ENCODE measurements around the gene MMD2.
A peak's percentile ranks its signal among the peaks of the same experiment; 100 is the strongest.
"Not testable (repeated sequence)": the region's sequence is repeated elsewhere in the genome, so short reads cannot be mapped to it uniquely, and the experiment has no call there.

The MMD2 gene, protein sequence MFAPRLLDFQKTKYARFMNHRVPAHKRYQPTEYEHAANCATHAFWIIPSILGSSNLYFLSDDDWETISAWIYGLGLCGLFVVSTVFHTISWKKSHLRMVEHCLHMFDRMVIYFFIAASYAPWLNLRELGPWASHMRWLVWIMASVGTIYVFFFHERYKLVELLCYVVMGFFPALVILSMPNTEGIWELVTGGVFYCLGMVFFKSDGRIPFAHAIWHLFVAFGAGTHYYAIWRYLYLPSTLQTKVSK

DNA sequence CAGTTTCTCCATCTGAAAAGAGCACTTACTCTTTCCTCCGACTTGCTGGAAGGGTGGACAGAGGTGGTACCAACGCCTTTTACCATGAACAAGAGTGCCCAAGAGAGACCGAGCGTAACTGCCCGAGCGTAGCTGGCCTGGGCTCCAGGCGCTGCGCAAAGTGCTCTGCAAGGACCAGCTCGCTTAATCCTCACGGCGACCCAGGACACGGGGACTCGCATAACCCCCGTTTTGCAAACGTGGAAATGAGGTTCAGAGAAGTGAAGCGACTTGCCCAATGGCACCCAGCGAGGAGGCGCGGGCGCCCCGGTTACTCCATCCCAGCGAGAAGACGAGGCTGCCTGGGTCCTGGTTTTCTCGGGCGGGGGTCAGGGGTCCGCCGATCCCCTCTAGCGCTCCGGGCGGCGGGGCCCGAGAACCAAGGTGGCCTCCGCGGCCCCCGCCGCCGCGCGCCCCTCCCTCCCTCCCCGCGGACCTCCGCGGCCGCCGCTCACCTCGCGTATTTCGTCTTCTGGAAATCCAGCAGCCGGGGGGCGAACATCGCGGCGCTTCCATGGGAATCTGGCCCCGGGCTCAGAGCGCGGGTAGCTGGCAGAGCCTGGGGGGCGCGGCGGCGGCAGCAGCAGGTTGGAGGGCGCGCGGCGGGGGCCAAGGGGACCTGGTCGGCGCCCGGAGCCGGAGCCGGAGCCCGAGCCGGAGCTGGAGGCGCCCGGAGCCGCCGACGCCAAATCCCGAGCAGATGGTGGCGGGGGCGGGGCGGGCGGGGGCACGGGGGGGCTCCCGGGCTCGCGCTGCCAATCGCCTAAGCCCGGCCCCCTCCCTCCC lies at the start of gene MMD2:
MMD2 (minus strand) TSS at position 711 of the 825 bp plus-strand sequence; CDS start at position 541, 170 bp downstream.
- DNase-seq: peak; percentile 50

DNA sequence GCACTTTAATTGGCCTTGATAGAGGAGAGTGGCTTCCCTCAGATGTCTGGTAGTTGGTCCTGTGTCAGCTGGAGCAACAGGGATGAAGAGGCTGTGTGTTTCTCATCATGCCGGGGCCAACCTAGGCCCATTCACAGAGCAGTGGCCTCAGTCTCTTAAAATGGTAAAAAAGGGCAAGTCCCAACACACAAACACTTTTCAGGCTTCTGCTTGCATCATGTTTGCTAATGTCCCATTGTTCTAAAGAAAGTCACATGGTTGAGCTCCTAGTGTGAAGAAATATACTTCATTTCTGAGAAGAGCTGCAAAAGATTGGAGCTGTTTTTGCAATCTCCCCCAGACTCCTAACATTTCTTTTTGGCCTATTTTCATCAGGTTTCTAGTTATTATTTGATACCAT lies 46.1 kb upstream of the MMD2 start:
- no peak for DNase-seq

- DNase-seq: peak; percentile 8
Measured at GRCh38 chr7:5001911-5002310, 42.9 kb upstream of the MMD2 start.

- DNase-seq: no peak
Measured at GRCh38 chr7:5001003-5001402, 42.0 kb upstream of the MMD2 start.

DNA sequence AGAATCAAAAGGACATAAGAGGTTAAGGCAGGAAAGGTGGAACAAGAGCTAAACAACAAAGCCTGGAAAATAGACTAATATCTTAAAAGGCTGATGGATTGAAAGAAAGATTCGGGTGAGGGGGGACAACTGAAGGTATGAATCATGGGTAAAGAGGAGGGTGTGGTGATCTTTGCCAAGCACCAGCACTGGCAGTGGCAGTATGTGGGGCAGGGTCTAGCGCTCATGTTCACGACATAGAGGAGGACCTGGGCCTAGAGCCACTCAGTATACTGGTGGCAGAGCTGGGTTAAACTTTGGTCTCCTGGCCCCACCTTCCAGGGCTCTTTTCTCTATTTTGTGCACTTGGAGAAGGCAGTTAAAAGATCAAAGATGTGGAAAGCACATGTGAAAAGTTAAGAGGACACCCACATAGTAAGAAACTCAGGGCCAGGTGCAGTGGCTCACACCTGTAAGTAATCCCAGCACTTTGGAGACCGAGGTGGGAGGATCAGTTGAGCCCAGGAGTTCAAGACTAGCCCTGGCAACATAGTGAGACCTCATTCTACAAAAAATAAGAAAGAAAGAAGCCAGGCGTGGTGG lies 40.5 kb upstream of the MMD2 start:
- DNase-seq: no peak

- DNase-seq: no peak
Measured at GRCh38 chr7:4998910-4999309, 39.9 kb upstream of the MMD2 start.

DNA sequence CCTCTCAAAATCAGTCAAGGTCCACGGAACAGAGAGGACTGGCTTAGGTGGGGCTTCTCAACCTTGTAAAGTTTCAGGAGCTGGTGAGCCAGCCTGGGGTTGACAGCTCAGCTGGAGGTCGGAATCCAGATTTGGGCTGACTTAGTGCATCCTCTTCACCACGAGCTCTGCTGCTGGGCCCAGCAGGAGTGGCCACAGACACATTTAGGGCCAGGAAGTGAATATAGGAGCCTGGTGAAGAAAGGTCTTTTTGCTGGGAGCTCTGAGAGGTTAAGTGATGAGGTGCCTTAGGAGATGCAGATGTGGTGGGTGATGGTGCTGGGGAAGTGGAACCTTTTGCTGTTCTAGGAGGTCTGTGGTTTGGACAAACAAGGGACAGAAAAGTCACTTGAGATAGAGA lies 39.3 kb upstream of the MMD2 start:
- no peak for DNase-seq

- no peak for DNase-seq
Measured at GRCh38 chr7:4996696-4997222, 37.8 kb upstream of the MMD2 start.

GRCh38 chr7:4995429-4995969 lies 36.5 kb upstream of the MMD2 start:
- DNase-seq: no peak

DNA sequence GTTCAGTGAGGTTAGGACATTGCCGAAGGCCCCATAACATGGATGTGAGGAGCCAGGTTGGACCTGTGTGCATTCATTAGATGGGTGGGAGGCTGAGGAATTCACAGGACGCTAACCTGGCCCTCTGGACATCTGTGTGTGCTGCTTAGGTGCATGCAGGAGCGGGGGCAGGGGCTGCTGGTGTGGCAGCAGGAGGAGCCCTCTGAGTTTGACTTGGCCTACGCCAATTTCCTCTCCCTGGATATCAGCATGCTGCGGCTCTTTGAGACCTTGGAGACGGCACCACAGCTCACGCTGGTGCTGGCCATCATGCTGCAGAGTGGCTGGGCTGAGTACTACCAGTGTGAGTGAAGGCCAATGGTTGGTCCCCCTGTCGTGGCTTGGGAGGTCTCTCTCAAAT lies 34.5 kb upstream of the MMD2 start:
- DNase-seq: no peak

DNA sequence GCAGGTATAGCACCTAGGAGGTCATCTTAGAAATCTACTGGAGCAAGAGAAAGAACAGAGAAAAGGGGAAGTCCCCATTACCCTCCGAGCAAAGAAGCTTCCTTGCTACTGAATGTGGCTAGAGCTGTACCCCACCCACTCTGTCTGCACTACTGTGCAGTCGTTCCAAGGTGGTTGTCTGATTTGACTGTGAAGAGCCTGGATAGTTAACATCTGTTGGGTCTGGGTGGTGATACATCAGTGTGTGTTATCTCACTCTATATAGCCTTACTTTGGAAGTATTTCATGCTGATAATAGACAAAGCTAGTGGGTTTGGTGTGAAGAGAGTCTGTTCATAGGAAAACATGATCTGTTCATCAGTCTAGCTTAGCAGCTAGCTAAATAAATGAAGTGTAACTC lies 23.8 kb upstream of the MMD2 start:
- DNase-seq: not testable (repeated sequence)

GRCh38 chr7:4981295-4981890 lies 22.4 kb upstream of the MMD2 start:
- not testable (repeated sequence) for DNase-seq

- DNase-seq: not testable (repeated sequence)
Measured at GRCh38 chr7:4975626-4976025, 16.6 kb upstream of the MMD2 start.

DNA sequence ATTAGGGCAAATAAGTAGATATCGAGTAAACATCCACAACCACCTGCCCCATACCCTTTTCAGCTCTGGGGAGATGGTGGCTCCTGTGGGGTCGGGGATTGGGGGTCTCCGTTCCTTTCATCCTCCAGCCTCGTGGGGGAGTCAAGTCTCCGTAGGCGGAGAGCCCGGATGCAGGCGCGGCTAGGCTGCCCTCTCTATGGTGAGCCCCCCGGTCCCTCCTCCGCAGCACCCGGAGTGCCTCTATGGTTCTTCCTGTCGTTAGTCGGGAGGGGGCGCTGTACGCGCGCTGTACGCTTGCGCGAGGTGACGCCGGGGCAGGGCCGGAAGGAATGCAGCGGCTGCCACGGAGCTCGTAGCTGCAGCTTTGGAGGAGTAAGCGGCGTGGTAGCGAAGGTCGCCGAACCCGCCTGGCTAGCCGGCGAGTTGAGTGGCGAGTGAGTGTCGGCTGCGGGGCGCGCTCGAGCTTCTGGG lies 14.8 kb upstream of the MMD2 start:
- DNase-seq: peak; percentile 97

DNA sequence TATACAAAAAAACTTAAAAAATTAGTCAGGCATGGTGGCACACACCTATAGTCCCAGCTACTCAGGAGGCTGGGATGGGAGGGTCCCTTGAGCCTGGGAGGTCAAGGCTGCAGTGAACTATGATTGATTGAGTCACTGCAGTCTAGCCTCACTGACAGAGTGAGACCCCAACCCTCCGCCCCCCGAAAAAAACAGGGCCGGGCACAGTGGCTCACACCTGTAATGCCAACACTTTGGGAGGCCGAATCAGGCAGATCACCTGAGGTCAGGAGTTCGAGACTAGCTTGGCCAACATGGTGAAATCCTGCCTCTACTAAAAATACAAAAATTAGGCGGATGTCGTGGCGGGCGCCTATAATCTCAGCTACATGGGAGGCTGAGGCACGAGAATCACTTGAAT lies 13.5 kb upstream of the MMD2 start:
- DNase-seq: not testable (repeated sequence)

- DNase-seq: no peak
Measured at GRCh38 chr7:4965295-4966022, 6.5 kb upstream of the MMD2 start.

DNA sequence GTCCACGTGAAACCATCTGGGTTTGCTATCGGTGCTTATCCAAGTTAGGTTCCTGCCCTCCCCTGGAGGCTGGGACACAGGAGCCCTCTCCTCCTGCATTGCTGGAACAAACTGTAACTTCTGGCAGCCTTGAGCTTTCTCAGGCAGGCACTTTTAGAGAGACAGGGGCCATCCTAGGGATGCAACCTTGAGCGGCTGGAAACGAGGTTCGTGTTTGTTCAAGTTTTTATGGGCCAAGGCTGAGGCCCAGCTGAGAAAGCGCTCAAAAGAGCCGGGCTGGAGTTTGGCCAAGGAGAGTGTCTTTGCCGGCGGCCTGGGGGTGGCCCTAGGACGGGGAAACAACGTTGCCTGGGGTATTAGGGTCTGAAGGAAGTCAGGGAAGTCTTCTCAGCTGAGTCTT lies 5.5 kb upstream of the MMD2 start:
- no peak for DNase-seq

GRCh38 chr7:4962872-4963775 lies 4.1 kb upstream of the MMD2 start:
- no peak for DNase-seq

- DNase-seq: no peak
Measured at GRCh38 chr7:4960363-4960762, 1.4 kb upstream of the MMD2 start.

DNA sequence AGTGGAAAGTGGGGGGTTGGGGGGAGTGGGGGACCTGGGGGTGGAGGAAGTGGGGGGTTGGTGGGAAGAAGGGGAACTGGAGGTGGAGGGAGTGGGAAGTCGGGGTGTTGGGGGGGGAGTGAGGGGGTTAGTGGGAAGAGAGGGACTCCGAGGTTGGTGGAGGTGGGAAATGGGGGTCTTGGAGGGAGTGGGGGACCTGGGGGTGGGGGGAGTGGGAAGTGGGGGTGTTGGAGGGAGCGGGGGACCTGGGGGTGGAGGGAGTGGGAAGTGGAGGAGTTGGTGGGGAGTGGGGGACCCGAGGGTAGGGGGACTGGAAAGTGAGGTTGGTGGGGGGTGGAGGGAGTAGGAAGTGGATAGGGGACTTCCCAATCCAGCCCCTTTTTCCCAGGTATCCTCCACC lies 906 bp upstream of the MMD2 start:
- no peak for DNase-seq

DNA sequence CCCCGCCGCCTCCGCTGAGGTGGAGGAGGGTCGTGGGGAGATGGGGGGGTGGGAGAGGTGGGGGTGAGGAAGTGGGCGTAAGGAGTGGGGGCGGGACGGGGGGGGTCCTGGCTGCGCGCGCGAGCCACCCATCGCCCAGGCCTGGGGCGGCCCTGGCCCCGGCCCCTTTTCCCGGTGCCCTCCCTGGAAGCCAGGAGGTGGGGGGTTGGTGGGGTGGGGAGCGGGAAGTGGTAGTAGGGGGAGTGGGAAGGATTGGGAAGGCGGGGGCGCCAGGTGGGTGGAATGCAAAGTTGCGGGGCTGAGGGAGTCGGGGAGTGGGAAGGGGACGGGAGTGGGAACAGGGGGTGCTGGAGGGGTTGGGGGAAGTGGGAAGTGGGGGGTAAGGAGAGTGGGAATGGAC lies 319 bp upstream of the MMD2 start:
- no peak for DNase-seq

Measured in eye (tissue), 1 donor.